Epithelial cell of esophagus (primary cell): ENCODE data around the gene CYP27B1.
"Not testable (repeated sequence)": the region's sequence is repeated elsewhere in the genome, so short reads cannot be mapped to it uniquely, and the experiment has no call there.

Experiments
- DNase-seq: peaks from one replicate; pipeline ENCODE4 v3.0.0; 2010; ENCODE audit warnings: low read depth
- H3K4me3 ChIP-seq: 2 replicates; pipeline ENCODE4 v1.5.1; 2011; ENCODE audit warnings: mild to moderate bottlenecking, low read length, control low read depth
- TF ChIP-seq, protein P1 (sequence below): IDR thresholded peaks from 2 replicates; pipeline ENCODE4 v1.5.1; 2011; ENCODE audit warnings: low read depth, mild to moderate bottlenecking, low read length, control low read depth, inconsistent platforms; ENCODE audit not compliant: insufficient read depth; ENCODE audit errors: missing control alignments

Gene CYP27B1

DNA sequence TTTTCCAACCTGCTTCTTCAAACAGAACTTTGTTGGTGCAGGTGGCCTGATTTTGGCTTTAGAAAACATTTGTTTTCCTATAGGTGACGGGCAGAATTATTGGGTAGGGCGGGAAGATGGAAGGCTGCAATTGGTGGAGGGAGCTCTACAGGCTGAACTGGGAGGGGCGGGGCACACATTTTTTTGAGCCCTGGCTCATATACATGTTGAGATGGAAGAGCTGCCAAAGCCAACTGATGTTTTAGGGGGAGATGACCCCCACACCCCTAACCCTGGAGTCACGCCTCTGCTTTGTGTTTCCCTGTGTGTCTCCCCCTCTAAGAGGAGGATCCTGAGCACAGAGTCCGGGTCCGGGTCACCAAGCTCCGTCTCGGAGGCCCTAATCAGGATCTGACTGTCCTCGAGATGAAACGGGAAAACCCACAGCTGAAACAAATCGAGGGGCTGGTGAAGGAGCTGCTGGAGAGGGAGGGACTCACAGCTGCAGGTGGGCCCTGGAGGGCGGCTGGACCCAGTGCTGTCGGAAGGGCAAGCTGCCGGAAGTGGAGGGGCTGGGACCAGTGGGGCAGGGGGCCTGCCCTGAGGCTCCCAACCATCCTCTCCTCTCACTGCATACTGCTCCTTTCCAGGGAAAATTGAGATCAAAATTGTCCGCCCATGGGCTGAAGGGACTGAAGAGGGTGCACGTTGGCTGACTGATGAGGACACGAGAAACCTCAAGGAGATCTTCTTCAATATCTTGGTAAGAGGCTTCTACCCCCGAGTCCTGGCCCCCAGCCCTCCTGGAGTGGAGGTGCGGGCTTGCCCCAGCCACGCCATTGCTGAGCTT, 46.9 kb downstream of the CYP27B1 start:
- no peak for DNase-seq
- no peak overlapping the region for H3K4me3 ChIP-seq
- TF ChIP-seq, protein P1, sequence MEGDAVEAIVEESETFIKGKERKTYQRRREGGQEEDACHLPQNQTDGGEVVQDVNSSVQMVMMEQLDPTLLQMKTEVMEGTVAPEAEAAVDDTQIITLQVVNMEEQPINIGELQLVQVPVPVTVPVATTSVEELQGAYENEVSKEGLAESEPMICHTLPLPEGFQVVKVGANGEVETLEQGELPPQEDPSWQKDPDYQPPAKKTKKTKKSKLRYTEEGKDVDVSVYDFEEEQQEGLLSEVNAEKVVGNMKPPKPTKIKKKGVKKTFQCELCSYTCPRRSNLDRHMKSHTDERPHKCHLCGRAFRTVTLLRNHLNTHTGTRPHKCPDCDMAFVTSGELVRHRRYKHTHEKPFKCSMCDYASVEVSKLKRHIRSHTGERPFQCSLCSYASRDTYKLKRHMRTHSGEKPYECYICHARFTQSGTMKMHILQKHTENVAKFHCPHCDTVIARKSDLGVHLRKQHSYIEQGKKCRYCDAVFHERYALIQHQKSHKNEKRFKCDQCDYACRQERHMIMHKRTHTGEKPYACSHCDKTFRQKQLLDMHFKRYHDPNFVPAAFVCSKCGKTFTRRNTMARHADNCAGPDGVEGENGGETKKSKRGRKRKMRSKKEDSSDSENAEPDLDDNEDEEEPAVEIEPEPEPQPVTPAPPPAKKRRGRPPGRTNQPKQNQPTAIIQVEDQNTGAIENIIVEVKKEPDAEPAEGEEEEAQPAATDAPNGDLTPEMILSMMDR, result no peak

DNA sequence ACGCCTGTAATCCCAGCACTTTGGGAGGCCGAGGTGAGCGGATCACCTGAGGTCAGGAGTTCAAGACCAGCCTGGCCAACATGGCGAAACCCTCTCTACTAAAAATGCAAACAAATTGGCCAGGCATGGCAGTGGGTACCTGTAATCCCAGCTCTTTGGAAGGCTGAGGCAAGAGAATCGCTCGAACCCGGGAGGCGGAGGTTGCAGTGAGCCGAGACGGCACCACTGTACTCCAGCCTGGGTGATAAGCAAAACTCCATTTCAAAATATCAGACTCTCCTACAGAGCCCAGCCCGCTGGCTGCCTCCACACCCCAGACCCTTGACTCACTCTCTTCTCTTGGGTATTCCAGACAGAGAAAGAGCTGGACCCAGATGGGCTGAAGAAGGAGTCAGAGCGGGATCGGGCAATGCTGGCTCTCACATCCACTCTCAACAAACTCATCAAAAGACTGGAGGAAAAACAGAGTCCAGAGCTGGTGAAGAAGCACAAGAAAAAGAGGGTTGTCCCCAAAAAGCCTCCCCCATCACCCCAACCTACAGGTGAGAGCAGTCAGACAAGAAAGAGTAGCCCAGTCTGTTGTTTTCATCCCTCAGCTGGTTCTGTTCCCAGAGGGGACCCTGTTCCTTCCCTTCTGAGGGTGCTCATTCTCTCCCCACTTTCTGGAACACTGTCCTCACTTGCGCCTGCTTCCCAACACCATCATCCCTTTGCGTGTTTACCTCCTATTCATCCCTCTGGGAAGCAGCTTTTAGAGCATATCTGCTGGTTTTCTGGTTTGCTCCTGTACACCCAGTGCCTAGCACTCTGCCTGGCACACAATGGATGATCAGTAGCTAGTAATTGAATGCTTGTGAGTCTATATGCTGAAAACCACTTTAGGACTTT, 48.0 kb downstream of the CYP27B1 start:
- TF ChIP-seq, protein P1, result no peak
- no peak overlapping the region for H3K4me3 ChIP-seq
- DNase-seq, result no peak

DNA sequence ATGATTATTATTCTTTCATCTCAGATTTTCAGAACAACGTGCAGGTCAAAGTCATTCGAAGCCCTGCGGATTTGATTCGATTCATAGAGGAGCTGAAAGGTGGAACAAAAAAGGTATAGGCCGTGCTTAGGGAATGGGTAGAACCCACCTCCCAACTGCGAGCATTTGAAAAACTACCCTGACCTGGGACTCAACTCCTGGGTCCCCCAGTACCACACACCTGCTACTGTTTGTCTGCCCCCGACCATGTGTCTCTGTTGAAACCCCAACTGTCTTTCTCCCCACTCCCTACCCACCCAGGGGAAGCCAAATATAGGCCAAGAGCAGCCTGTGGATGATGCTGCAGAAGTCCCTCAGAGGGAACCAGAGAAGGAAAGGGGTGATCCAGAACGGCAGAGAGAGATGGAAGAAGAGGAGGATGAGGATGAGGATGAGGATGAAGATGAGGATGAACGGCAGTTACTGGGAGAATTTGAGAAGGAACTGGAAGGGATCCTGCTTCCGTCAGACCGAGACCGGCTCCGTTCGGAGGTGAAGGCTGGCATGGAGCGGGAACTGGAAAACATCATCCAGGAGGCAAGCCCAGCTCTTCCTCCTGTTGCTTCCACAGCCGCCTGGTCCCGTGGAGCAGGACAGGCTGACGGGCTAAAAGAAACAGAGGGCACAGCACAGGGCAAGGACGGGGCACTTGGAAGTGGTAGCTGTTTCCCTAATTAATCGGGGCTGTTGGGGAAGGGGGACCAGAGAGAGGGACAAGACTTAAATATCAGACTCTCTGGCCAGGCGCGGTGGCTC, 48.8 kb downstream of the CYP27B1 start:
- no peak for DNase-seq
- TF ChIP-seq, protein P1, result no peak
- H3K4me3 ChIP-seq, result no peak overlapping the region

DNA sequence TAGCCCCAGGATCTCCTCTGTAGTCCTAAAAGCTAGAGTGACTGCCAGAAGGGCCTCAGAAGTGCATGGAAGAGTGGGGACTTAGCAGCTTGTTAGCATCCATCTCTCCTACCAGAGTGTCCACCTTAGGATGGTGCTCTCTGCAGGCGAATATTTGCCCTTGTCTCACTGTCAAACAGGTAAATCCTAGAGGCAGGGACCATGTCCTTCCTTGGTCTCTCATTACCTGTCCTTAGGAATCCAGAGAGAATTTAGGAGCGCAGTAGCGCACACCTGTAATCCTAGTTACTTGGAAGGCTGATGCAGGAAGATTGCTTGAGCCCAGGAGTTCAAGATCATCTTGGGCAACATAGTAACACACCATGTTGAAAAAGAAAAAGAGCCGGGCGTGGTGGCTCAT, 49.7 kb downstream of the CYP27B1 start:
- no peak for DNase-seq
- no peak overlapping the region for H3K4me3 ChIP-seq
- TF ChIP-seq, protein P1, result no peak

DNA sequence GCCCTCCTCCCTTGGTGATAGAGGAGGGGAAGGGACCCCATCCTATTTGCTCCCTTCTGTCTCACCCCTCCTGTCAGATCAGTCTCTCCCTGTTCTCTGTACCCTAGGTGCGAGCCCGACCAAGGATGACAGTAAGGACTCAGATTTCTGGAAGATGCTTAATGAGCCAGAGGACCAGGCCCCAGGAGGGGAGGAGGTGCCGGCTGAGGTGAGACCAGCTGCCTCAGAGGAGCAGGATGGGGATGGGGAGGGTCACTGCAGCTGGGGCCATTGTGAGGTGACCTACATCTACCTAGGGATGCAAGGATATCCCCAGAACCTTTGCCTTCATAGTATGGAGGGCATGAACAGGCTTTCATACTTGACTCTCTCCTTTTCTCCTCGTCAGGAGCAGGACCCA, 50.6 kb downstream of the CYP27B1 start:
- no peak overlapping the region for H3K4me3 ChIP-seq
- DNase-seq, result no peak
- TF ChIP-seq, protein P1, result no peak

DNA sequence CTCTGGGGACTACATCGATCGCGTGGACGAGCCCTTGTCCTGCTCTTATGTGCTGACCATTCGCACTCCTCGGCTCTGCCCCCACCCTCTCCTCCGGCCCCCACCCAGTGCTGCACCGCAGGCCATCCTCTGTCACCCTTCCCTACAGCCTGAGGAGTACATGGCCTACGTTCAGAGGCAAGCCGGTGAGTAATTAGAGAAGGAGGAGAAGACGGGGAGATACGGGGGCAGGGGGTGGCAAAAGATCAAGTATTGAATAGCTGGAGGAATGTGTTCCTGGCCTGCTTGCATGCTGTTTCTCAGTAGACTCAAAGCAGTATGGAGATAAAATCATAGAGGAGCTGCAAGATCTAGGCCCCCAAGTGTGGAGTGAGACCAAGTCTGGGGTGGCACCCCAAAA, 51.1 kb downstream of the CYP27B1 start:
- no peak overlapping the region for H3K4me3 ChIP-seq
- TF ChIP-seq, protein P1, result no peak

DNA sequence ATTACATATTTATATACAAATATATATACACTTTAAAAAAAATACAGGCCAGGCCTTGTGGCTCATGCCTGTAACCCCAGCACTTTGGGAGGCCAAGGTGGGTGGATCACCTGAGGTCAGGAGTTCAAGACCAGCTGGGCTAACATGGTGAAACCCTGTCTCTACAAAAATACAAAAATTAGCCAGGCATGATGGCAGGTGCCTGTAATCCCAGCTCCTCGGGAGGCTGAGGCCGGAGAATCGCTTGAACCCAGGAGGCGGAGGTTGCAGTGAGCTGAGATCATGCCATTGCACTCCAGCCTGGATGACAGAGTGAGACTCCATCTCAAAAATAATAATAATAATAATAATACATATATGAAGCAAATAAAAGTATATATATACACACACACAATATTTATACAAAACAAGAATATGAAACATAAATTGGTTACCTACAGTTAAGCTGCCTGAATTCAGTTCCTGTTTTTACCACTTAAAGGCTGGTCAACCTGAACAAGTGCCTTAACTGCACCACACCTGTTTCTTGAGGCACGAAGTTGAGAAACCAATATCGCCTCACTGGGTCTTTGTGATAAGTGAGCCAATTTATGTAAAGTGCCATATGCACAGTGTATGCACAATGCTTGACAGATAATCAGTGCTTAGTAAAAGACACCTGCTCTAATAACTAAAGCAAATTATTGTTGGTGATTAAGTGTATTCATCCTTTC, 51.7 kb downstream of the CYP27B1 start:
- not testable (repeated sequence) for H3K4me3 ChIP-seq, DNase-seq

More for the DNA sequence above, 51.1 kb downstream of the CYP27B1 start:
- DNase-seq, result no peak
